T-helper 2 cell (primary cell): ENCODE data around the gene MYO1A.
"Not testable (repeated sequence)": the region's sequence is repeated elsewhere in the genome, so short reads cannot be mapped to it uniquely, and the experiment has no call there.

Source experiments
- DNase-seq, 5 experiments: peaks; one replicate each; pipeline versions ENCODE4 v3.0.0 to v3.0.0-alpha.2; 2012 to 2022

MYO1A gene

DNA sequence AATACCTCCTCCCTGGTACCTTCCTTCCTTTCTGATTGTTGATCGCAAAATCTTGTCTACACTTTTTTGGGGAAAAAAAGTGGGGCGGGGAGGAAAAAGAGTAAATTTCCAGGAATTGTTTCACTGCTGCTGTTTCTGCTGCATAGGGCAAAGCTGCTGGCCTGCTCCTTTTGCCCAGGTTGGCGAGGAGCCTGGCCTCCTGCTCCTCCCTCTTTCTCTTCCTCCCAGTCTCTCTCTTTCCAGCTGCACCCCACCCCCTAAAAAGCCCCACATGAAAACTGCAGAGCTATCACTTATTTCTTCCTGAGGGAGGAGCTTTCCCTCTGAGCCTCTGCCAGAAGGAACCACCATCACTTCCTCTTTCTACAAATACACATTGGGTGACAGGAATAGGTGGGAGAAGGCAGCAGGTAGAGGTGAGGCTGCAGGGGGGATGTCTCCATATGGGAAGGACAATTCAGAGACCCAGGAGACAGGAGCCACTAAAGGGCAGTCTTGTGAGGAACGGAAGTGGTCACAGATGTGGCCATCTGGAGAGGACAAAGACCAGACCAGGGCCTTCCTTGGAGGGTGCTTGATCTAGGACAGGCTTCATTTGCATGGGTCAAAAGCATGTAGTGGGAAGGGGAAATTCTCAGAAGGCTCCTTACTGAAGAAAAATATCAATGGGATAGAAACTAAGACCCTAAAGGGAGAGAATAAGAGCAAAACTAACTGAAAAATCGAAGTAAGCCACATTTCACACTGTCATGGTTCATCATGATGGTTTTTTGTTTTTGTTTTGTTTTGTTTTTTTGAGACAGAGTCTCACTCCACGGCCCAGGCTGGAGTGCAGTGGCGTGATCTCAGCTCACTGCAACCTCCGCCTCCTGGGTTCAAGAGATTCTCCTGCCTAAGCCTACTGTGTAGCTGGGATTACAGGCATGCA, 58.3 kb downstream of the MYO1A start:
- DNase-seq = no peak

GRCh38 chr12:56990648-56991318, 59.1 kb downstream of the MYO1A start:
- DNase-seq = no peak

- no peak for DNase-seq
These were observed 59.9 kb downstream of the MYO1A start for GRCh38 chr12:56989861-56990610.

GRCh38 chr12:56988207-56988739, 61.7 kb downstream of the MYO1A start:
- DNase-seq = no peak

DNA sequence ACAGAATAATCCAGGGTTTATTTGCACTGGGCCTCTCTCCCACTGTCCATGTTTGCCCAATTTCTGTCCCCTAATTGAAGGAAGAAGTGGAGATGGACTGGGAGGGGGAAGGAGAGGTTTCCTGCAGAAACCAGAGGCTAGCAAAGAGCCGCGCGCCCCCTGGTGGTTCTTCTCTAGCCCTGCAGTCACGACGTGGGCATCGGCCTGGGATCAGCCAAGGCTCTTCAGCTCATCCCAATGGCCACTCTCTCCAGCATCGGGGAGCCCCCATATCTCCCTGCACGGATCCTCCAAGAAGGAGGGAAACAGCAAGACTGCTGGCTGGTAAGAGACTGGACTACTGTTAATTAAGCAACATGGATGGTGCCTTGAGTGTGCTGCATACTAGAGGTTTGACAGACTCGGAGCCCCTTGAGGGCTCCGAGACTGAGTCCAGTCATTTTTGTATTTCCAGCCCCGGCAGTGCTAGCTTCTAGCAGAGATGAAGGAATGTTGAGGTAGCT, 62.3 kb downstream of the MYO1A start:
- peak; percentile 42 to 68 (median 63) for DNase-seq

GRCh38 chr12:56987011-56987410, 62.9 kb downstream of the MYO1A start:
- no peak for DNase-seq

GRCh38 chr12:56985714-56986113, 64.2 kb downstream of the MYO1A start:
- DNase-seq = not testable (repeated sequence)

GRCh38 chr12:56983386-56983785, 66.5 kb downstream of the MYO1A start:
- no peak for DNase-seq

GRCh38 chr12:56982578-56983236, 67.2 kb downstream of the MYO1A start:
- not testable (repeated sequence) for DNase-seq

DNA sequence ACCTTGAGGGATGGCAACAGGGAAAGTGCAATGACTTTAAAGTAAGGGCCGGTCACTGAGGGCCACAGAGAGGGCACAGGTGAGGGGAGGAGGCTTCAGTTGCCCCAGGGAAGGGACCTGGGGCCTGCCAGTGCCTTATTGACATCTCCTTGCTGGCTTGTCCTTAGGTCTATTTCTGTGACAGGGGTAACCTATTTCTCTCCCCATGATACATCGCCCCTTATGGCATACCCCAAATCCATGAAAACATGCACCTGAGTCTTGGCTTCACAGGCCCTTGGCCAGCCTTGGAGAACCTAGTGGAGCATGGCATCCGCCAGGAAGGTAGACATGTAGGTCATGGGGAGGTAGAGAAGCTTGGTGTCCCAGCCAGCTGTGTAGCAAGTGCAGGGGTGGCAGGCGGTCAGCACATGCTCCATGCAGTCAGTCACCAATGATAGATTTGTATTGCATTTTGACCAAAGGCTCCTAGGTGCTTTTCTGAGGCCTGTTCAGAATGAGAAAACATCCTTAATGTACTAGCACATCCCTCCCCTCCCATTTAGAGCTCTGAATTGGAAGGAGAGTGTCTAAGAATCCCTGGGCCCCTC, 68.9 kb downstream of the MYO1A start:
- DNase-seq = no peak

DNA sequence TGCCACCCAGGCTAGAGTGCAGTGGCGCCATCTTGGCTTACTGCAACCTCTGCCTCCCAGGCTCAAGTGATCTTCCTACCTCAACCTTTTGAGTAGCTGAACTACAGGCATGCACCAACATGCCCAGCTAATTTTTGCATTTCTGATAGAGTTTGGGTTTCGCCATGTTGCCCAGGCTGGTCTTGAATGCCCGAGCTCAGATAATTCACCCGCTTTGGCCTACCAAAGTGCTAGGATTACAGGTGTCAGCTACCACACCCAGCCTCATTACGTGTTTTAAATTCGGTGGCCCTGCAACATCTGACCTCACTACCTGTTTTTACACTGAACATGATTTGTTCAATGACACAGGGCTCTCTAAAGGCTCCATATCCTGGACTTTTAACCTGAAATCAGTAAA, 69.7 kb downstream of the MYO1A start:
- no peak for DNase-seq

- no peak for DNase-seq
These were observed 70.3 kb downstream of the MYO1A start for GRCh38 chr12:56979628-56980027.
